Panc1 (cell line): Measurements from ENCODE around the gene SRRM5. TPM values are rescaled to one million over a fixed set of nuclear protein-coding genes. Genes with fewer than 3 reads are reported as not detected.

Experiments
- ATAC-seq: fragments of 200-7000 bp; cut with Tn5 transposase; 2 replicates; pipeline ENCODE4 v1.9.1; 2020; ENCODE audit warnings: mild to moderate bottlenecking, moderate library complexity
- BruUV-seq: library from RNA; stranded (reverse); fragments of 400-500 nt; replicated peaks from 2 replicates; lab custom pipeline; 2021; lab: Mats Ljungman, UMichigan
- CTCF ChIA-PET: fragments of 300-600 bp; sonication (Branson Sonifier 250); formaldehyde crosslinking; loops from one replicate; lab custom pipeline; 2022; ENCODE audit warnings: antibody characterized with exemption; lab: Charles Lee
- POLR2A ChIA-PET: fragments of 300-600 bp; sonication (Branson Sonifier 250); formaldehyde crosslinking; loops from one replicate; lab custom pipeline; 2022; ENCODE audit warnings: antibody characterized with exemption; lab: Charles Lee
- DNase-seq: peaks from one replicate; pipeline ENCODE4 v3.0.0-alpha.2; 2010; ENCODE audit warnings: low read depth, low spot score
- H3K27ac ChIP-seq: 2 replicates; pipeline ENCODE4 v1.5.1; 2011; ENCODE audit warnings: mild to moderate bottlenecking, low read length, inconsistent platforms
- H3K27me3 ChIP-seq: fragments of 200-500 bp; sonication (Bioruptor generic); 2 replicates; pipeline ENCODE4 v1.6.0; 2014; ENCODE audit warnings: low read length, inconsistent platforms; ENCODE audit not compliant: control insufficient read depth, insufficient read depth
- H3K36me3 ChIP-seq: fragments of 200-500 bp; sonication (Bioruptor generic); 2 replicates; pipeline ENCODE4 v1.5.1; 2014; ENCODE audit warnings: inconsistent platforms, mild to moderate bottlenecking, low read length, moderate library complexity; ENCODE audit not compliant: control insufficient read depth, insufficient read depth
- H3K4me1 ChIP-seq: 2 replicates; pipeline ENCODE4 v1.5.1; 2011; ENCODE audit warnings: inconsistent platforms, mild to moderate bottlenecking, low read length, moderate library complexity; ENCODE audit not compliant: control insufficient read depth, insufficient read depth
- H3K4me3 ChIP-seq, 2 experiments: 2 replicates each; pipeline ENCODE4 v1.5.1; 2011 to 2012; ENCODE audit warnings: low read depth in 2 of 2, low read length in 2 of 2, mild to moderate bottlenecking in 2 of 2, inconsistent platforms in 1 of 2, moderate library complexity in 1 of 2
- H3K9me3 ChIP-seq: fragments of 200-500 bp; sonication (Bioruptor generic); 2 replicates; pipeline ENCODE4 v1.5.1; 2014; ENCODE audit warnings: low read depth, mild to moderate bottlenecking, inconsistent platforms, low read length, moderate library complexity; ENCODE audit not compliant: control insufficient read depth, insufficient read depth
- CTCF ChIP-seq: fragments of 450-650 bp; IDR thresholded peaks from 2 replicates; pipeline ENCODE4 v1.5.1; 2017; ENCODE audit warnings: mild to moderate bottlenecking
- POLR2AphosphoS5 ChIP-seq: IDR thresholded peaks from 2 replicates; pipeline ENCODE4 v1.6.1; 2012; ENCODE audit warnings: mild to moderate bottlenecking, low read depth, low read length, moderate library complexity
- REST ChIP-seq, 2 experiments: IDR thresholded peaks; 2 replicates each; pipeline ENCODE4 v1.6.1; 2011 to 2012; ENCODE audit warnings: low read depth in 2 of 2, control low read depth in 1 of 2, low read length in 1 of 2, mild to moderate bottlenecking in 1 of 2, moderate library complexity in 1 of 2; ENCODE audit not compliant: insufficient read depth in 1 of 2
- SIN3A ChIP-seq: IDR thresholded peaks from 2 replicates; pipeline ENCODE4 v1.6.1; 2012; ENCODE audit warnings: low read depth, mild to moderate bottlenecking, low read length, moderate library complexity, borderline replicate concordance; ENCODE audit not compliant: insufficient read depth
- TCF7L2 ChIP-seq: IDR thresholded peaks from 2 replicates; pipeline ENCODE4 v1.6.1; 2011; ENCODE audit warnings: mild to moderate bottlenecking, low read depth, low read length, inconsistent platforms
- in situ Hi-C: cut with HindIII; loops from 2 replicates; pipeline ENCODE4 v1.10.0; 2016; ENCODE audit warnings: low sequenced_read_pairs, low pct_unique_long_range_greater_than_20kb
- intact Hi-C: fragments of 100-400 bp; cut with micrococcal nuclease; formaldehyde crosslinking; loops from one replicate; pipeline ENCODE4 v1.10.0; 2022; ENCODE audit not compliant: unreplicated experiment
- total RNA-seq: library from RNA; stranded (reverse); gene quantifications from one replicate; pipeline ENCODE4 v1.2.1, GENCODE V29; 2021; ENCODE audit not compliant: unreplicated experiment

SRRM5 gene
- total RNA-seq, 1 experiment from 2014 or later: 0.10 TPM

- intact Hi-C loops (no loop called here), in situ Hi-C loops (no loop called here)
- ATAC-seq: no peak
- no peaks in the 10 kb centered on the region for H3K9me3 ChIP-seq
- H3K4me1 ChIP-seq: no peaks in the 10 kb centered on the region
- POLR2A ChIA-PET: no interaction called here
- DNase-seq: no peak
- H3K27me3 ChIP-seq: no peaks in the 10 kb centered on the region
- BruUV-seq: no TSS peak
- H3K4me3 ChIP-seq: no peak overlapping the region
- no peak for TF ChIP-seq SIN3A
- no peak for TF ChIP-seq REST (IDR thresholded peaks at IDR 0.05; ENCODE audit: insufficient read depth in 1 of 2, low read depth in 2 of 2, low read length in 1 of 2)
- TF ChIP-seq CTCF: no peak
- TF ChIP-seq TCF7L2: no peak
- no peak for TF ChIP-seq POLR2AphosphoS5
- CTCF ChIA-PET: no interaction called here
- H3K36me3 ChIP-seq: no peaks in the 10 kb centered on the region
- no peak overlapping the region for H3K27ac ChIP-seq
These were observed 46.1 kb downstream of the SRRM5 start for GRCh38 chr19:43658001-43658400.

- no peak for ATAC-seq
- TF ChIP-seq SIN3A (no peak), CTCF (no peak), TCF7L2 (no peak), REST (IDR thresholded peaks at IDR 0.05; ENCODE audit: insufficient read depth in 1 of 2, low read depth in 2 of 2, low read length in 1 of 2) (no peak), POLR2AphosphoS5 (no peak)
- Histone ChIP-seq H3K36me3 (no peaks in the 10 kb centered on the region), H3K27me3 (no peaks in the 10 kb centered on the region), H3K4me3 (no peak overlapping the region), H3K9me3 (no peaks in the 10 kb centered on the region), H3K4me1 (no peaks in the 10 kb centered on the region), H3K27ac (no peak overlapping the region)
- CTCF ChIA-PET: no interaction called here
- BruUV-seq: no TSS peak
- intact Hi-C loops (no loop called here), in situ Hi-C loops (no loop called here)
- DNase-seq: no peak
- POLR2A ChIA-PET: no interaction called here
These were observed 46.6 kb downstream of the SRRM5 start for GRCh38 chr19:43658494-43658893.
